ENCODE results near the gene ENKD1. TPM values are rescaled to one million over a fixed set of nuclear protein-coding genes. Genes with fewer than 3 reads are reported as not detected.

Gene ENKD1
- total RNA-seq, 4 donors from 2014 or later: 14.5 to 21.2 (median 17.5) TPM

- intact Hi-C loops (cut with DNase I; ENCODE audit: low total_unique reads): no loop called here
- 73 to 76% methylated on average over 17 of the region's 17 CpGs for WGBS, 2 donors
- TF ChIP-seq, protein P1, sequence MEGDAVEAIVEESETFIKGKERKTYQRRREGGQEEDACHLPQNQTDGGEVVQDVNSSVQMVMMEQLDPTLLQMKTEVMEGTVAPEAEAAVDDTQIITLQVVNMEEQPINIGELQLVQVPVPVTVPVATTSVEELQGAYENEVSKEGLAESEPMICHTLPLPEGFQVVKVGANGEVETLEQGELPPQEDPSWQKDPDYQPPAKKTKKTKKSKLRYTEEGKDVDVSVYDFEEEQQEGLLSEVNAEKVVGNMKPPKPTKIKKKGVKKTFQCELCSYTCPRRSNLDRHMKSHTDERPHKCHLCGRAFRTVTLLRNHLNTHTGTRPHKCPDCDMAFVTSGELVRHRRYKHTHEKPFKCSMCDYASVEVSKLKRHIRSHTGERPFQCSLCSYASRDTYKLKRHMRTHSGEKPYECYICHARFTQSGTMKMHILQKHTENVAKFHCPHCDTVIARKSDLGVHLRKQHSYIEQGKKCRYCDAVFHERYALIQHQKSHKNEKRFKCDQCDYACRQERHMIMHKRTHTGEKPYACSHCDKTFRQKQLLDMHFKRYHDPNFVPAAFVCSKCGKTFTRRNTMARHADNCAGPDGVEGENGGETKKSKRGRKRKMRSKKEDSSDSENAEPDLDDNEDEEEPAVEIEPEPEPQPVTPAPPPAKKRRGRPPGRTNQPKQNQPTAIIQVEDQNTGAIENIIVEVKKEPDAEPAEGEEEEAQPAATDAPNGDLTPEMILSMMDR (IDR thresholded peaks at IDR 0.05): no peak
- no peak overlapping the region for H3K4me3 ChIP-seq (ENCODE audit: low read depth, poor library complexity, severe bottlenecking)
- DNase-seq (ENCODE audit: low spot score in 2 of 2): no peak
Measured at GRCh38 chr16:67685388-67686112, 19.0 kb upstream of the ENKD1 start.

- intact Hi-C loops (cut with DNase I; ENCODE audit: low total_unique reads): no loop called here
- no peak for DNase-seq (ENCODE audit: low spot score in 2 of 2)
- TF ChIP-seq POLR2A (IDR thresholded peaks at IDR 0.05): no peak
- TF ChIP-seq, protein P1 (IDR thresholded peaks at IDR 0.05): no peak
- WGBS, 2 donors: 78 to 80% methylated on average over 4 of the region's 4 CpGs
- H3K4me3 ChIP-seq (ENCODE audit: low read depth, poor library complexity, severe bottlenecking): no peak overlapping the region
Measured at GRCh38 chr16:67683767-67684166, 17.2 kb upstream of the ENKD1 start.

- no peak overlapping the region for H3K4me3 ChIP-seq (ENCODE audit: low read depth, poor library complexity, severe bottlenecking)
- 96% methylated on average over 10 of the region's 10 CpGs for WGBS, 2 donors
- no peak for DNase-seq (ENCODE audit: low spot score in 2 of 2)
- intact Hi-C loops (cut with DNase I; ENCODE audit: low total_unique reads): no loop called here
- TF ChIP-seq POLR2A (IDR thresholded peaks at IDR 0.05): no peak
- TF ChIP-seq, protein P1 (IDR thresholded peaks at IDR 0.05): no peak
Measured at GRCh38 chr16:67679935-67680897, 13.7 kb upstream of the ENKD1 start.

GRCh38 chr16:67678354-67679023 lies 11.9 kb upstream of the ENKD1 start:
- no peak overlapping the region for H3K4me3 ChIP-seq (ENCODE audit: low read depth, poor library complexity, severe bottlenecking)
- intact Hi-C loops (cut with DNase I; ENCODE audit: low total_unique reads): no loop called here
- WGBS, 2 donors: 66 to 80% methylated on average over 12 of the region's 12 CpGs
- DNase-seq (ENCODE audit: low spot score in 2 of 2): no peak
- TF ChIP-seq, protein P1 (IDR thresholded peaks at IDR 0.05): no peak
- TF ChIP-seq POLR2A (IDR thresholded peaks at IDR 0.05): no peak

DNA sequence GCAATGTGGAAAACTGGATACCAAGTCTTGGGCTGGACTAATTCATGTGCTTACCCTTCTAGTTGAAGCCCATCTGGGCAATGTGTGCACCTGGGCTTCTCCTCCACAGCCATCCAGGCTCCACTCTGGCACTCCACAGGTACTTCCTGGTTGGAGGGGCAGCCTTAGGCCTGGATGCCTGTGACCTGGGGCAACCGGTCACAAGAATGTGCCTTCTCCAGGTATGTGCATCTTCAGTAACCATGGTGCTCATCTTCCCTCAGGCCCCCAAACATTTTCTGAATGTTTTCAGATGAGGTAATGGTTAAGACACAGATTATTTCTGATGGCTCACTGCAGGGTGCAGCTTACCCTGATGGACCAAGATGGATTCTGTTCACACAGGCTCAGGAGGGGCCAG lies 11.2 kb upstream of the ENKD1 start:
- TF ChIP-seq POLR2A (IDR thresholded peaks at IDR 0.05): no peak
- TF ChIP-seq, protein P1 (IDR thresholded peaks at IDR 0.05): no peak
- H3K4me3 ChIP-seq (ENCODE audit: low read depth, poor library complexity, severe bottlenecking): no peak overlapping the region
- no peak for DNase-seq (ENCODE audit: low spot score in 2 of 2)
- 80 to 92% methylated on average over 1 of the region's 1 CpG for WGBS, 2 donors
- intact Hi-C loops (cut with DNase I; ENCODE audit: low total_unique reads): no loop called here

Measured in lower leg skin (tissue), 4 donors.